HUDEP-2 (cell line): Measurements from ENCODE around the gene CDA.
A peak's percentile ranks its signal among the peaks of the same experiment; 100 is the strongest.
"Not testable (repeated sequence)": the region's sequence is repeated elsewhere in the genome, so short reads cannot be mapped to it uniquely, and the experiment has no call there.

ENCODE experiments used
- DNase-seq, 76 experiments: peaks; one replicate each; lab custom pipeline; 2025; ENCODE audit not compliant: unreplicated experiment in 76 of 76; lab: John Stamatoyannopoulos, UW

The CDA gene

DNA sequence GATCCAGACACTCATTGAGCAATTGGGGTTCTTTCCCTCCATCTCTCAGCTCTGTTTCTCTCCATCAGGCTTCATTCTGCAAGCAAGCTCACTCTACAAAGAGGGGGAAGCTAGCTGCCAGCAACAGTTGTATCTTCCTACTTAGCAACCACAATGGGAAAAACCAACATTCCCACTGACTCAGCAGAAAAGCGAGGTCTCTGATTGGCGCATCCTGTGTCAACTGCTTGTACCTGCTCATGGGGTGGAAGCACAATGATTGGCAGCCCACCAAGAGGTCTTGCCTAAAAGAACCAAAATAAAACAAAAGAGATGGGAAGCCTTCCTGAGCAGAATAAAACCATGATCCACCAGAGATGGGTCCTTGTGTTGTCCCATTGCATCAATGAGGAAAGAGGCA lies 4.0 kb upstream of the CDA start:
- no peak for DNase-seq

DNA sequence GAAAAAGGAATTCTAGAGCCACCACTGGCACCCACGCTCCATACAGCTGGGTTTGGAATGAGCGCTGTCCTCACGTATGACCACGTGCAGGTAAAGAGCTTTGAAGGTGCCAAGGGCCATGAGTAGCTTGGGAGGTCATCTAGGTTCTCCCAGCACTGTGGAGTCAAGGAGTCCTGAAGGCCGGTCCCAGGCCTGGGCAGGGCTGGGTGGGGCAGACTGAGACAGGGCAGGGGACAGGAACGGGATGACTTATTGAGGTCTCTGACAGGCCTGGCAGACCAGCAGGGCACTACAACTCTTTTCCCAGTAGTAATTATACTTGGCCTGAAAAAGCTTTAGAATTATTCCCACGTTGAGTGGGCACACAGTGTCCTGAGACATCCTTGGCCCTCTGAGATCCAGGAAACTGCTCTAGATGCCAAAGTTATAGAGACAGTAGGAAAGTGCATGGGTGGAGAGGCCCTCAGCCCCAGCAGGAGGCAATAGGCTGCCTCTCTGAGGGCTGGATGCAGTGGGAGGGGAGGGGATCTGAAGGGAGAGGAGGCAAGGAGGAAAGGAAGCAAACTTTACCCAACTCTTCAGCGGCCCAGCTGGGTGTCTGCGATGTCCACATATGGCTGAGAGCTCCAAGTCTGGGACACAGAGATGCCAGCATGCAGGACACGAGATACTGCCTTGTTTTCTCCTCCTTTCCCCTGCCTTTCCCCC lies 1.8 kb upstream of the CDA start:
- no peak for DNase-seq

DNA sequence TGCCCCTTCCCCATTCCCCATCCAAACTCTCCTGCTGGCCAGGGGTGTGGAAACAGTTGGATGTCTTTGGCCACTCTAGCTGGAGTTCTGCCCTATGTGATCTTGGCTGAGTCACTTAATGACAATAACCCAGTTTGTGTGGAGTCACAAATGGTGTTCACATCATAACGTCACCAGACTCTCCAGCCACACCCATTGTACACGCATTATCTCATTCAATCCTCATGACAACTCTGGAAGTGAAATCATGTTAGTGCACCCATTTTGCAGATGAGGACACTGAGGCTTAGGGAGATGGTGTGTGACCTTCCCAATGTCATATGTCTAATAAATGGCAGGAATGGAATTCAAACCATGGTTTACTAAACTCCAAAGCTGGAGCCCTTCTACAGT lies 1.2 kb upstream of the CDA start:
- peak in 1 of 76 experiments; percentile 18 for DNase-seq

DNA sequence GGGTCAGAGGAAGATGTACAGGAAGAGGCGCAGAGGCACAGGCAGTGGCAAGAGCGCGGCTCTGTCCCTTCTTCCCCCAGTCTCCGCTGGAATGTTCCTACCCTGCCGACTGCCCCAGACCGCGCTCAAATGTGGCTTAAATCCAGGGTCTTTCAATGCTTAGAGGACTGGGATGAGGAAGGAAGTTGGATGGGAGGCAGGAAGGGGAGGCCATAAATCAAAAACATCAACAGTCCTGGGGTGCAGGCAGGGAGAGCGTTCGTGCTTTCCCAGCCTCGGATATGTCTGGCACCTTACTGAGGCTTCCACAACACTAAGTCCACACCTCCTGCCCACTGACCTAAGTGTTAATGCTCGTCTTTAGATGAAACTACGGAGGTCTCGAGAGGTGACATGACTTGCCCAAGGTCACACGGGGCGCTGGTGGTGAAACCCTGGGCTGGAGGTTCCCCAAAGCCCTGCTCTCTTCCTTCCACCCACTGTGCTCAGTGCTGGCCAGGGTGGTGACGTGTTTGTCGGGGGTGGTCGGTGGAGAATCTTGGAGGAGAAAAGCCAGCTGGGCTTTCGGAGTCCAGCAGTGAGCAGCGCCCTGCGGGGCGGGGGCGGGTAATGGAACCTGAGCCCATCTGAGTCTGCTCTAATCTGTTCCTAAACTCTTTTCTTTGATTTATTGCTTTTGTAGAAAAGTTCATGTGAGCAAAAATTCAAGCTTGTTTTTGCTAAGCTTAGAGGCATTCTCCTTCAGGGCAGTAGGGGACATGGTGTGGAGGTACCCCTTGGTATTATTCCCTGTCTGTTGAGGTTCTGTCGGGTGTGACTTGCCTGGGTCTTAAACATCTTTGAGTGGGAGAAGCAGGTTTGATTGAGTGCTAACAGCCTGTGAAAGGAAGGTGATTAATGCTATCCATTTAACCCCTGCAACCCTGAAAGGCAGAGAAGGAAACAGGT lies 708 bp downstream of the CDA start:
- DNase-seq = no peak

DNA sequence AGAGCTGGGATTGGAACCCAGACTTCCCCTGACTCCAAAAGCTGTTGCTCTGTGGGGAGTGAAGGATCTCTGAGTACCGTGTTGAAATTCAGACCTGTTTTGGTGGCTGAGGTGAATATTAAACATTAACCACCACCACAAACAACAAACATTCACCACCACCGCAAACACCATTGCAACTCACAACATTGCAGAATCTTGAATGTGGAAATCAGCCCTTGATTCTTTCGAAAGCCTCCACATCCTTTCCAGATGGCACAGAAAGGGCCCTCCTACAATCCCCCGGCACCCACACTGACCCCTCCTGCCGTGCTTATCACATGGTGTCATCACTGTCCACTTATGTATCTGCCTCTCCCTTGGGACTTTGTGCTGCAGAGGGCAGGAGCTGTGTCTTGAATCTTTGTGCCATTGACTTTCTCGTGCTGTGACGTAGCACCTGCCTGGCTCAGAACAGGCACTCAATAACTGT lies 1.4 kb downstream of the CDA start:
- DNase-seq = no peak

DNA sequence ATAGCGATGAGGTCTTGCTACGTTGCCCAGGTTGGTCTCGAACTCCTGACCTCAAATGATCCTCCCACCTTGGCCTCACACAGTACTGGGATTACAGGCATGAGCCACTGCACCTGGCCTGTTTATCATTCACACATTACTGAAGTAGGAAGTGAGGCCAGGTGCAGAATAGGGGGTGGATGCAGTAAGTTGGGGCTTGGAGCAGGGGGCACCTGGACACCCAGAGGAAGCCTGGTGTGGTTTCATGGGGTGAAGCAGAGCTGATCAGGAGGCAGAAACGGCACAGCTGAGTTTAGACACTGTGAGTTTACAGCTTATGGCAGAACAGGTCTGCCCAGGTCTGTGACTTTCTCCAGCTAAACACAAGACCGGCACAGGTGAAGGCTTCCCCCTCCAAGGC lies 4.9 kb downstream of the CDA start:
- DNase-seq = no peak

DNA sequence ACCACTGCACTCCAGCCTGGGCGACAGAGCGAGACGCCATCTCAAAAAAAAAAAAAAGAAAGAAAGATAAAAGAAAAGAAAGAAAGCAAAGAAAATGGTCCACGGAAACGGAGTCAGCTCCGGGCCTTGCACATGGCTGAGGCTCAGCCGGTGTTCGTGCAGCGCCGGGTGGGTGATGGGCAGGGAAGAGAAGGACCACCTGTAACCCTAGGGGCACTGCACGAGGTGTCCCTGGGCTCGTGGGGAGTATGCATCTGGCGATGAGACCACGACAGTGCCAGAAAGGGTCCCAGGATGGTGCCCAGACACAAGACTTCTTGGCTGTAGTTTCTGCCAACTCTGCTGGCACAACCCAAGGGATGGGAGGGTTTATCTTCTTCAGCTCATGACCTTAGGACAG lies 5.8 kb downstream of the CDA start:
- no peak for DNase-seq

DNA sequence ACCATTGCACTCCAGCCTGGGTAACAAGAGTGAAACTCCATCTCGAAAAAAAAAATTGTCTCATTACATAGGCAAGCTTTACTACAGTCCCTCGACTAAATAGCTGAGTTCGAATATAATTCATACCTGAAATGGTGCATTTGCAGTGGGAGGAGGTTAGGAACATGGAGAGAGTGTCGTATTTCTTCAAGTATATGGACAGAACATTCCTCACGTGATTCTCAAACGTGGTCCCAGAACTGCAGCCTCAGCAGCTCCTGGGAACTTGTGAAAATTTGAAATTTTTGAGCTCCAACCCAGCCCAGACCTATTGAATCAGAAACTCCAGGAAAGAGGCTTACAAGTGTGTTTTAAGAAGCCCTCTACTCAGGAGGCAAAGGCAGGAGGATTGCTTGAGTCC lies 7.2 kb downstream of the CDA start:
- DNase-seq = no peak

DNA sequence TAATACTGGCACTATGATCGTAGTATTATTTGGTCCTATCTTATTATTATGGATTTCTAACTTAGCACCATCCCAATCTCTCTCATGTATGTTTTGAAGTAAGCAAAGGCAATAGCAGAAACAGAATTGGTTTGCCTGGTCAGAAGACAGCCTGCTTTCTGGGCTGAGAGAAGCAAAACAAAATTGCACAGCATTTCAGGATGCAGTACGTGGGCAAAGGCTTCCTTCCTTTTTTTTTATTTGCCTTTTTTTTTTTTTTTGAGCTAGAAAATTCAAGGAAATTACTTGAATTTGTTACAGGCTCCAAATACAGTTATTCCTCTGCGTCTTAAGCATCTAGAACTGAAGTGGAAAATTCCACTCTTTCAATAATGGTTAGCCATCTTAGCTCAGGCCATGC lies 8.8 kb downstream of the CDA start:
- no peak for DNase-seq

DNA sequence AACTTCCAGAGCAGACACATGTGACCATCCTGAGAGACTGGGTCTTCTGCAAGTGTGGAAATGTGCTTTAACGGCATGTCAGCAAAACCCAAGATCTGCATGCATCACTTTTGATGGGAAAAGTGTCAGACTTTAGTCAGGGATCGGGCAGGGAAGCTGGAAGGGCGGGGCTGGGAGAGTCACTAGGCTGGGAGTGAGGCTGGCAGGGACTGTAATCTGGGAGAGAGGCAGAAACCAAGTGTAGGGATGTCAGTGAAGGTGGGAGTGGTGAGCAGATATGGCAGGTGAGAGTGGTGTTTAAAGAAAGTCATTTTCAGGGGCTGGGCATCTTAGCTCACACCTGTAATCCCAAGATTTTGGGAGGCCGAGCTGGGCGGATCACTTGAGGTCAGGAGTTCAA lies 11.3 kb downstream of the CDA start:
- no peak for DNase-seq

DNA sequence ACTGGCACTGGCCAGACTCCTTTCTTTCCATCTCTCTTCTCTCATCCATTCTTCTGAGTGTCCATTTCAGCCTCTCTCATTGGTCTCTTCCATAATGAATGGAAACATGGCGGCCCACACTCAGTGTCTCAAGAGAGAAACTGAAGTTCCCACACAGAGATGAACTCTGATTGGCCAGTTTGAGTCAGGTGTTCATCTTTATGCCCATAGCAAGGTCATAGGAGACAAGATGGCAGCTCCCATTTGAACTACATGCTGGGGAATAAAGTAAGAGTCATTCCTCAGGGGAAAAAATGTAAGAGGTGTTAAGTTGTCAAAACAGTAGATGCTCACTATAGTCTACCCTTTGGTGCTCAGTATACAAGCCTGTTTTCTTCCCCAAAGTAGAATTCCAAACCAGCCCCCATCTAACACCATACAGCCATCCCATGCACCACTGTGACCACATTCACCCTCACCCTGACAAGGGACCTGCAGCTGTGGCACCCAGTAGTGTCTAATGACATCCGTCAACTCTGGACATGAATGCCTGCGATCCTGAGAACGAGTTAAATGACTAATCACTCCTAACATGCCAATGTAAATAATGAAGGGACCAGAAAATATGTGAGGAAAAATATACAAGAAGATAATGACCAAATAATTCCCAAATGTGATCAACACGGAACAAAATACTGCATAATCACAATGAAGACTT lies 12.4 kb downstream of the CDA start:
- no peak for DNase-seq

DNA sequence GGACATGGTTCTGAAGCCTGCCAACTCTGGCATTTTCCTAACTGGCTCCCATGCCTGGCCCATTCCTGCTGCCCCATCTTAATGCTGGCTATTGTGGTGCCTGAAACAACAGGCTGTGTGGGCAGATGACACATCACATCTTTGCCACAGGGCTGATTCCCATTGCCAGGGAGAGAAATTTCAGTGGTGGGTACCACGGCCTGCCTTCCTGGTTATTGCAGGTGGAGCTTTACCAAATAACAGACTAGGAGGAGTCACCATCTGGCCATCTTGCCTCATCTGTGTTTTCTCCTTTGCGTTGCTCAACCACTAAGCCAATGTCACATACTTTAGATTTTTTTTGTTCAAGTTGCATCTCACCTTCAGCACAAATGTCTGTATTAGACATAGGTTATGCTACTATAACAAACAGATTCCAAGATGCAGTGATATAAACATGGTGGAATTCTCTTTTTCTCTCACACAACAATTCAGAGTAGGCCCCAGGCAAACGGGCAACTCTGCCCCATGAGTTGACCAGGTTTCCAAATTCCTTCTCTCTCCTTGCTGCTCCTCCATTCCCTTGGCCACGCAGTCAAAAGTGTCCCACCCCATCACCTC lies 14.1 kb downstream of the CDA start:
- DNase-seq = no peak

DNA sequence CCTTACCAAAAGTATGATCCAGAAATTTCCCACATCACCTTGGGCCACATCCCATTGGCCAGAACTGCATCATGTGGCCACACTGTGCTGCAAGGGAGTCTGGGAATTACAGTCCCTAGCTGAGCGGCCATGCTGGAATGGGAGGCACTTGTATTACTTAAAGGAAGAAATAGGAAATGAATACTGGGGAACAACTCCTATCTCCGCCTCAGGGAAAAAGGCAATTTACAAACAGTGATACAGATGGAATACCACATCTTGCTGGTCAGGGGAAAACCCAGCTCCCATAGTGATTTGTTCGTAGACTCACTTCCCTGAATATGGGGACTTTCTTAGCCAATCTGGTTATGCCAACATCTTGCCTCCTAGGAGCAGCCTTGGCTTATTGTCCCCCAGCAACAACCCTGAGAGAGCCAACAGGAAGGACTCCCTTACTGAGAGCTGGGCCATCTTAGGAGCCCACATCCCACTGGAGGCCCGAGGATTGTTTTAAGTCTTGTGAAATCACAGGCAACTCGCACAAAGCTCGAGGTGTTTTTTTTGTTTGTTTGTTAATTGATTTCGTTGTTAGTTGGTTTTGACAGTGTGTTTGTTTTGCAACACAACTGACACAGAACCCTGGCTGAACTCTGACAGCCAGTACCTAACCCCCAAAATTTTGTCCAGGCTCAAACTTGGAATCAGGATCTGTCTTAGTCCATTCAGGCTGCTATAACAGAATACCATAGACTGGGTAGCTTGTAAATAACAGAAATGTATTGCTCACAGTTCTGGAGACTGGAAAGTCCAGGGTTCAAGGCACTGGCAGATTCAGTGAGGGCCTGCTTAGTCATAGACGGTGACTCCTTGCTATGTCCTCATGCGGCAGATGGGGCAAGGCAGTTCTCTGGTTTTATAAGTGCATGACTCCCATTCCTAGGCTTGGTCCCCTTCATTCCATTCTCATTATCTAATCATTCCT lies 14.9 kb downstream of the CDA start:
- no peak for DNase-seq

DNA sequence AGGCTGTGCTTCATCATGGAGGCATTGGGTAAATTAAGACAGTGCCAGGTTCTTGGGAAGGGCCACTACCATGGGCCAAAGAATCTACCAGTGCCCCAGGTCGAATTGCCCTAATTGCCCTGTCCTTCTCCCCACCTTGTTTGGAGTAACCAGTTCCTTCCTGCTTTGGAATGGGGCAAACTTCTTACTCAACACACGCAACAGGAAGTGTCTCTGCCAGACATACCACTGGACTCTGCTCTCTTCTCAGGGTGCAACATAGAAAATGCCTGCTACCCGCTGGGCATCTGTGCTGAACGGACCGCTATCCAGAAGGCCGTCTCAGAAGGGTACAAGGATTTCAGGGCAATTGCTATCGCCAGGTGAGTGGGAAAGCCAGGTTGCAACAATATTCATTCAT lies 15.8 kb downstream of the CDA start:
- DNase-seq = no peak

DNA sequence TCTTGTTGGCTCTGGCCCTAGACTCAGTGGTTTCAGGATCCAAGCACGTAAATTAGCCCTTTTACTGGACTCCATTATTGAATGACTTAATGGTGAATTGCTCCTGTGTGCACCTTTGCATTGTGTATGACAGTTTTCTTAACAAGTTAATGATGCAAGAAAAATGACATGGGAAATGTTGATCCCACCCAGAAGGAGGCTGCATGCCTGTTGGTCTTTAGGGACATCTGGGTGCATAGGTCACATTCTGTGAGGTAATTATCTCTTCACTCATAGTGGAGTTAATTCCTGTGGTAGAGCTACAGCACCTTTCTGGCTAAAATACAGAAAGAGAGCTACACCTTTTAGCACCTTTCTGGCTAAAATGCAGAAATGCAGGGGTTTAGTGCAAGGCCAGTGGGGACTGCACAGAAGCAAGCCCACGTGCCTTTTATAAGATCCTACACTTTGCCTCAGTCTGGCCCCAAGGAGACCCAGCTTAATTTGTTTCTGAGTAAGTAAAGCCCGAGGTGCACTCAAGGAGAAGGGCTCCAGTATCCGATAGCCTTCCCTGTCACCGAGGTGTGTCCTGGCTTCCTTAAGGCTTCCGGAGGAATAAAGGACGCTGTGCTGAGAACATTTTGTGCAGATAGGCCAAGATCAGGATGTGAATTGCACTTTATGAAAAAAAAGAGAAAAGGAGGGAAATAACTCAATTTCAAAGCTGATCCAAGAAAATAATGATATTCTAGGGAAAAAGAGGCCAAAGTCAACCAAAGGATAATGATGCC lies 18.1 kb downstream of the CDA start:
- DNase-seq = not testable (repeated sequence)

DNA sequence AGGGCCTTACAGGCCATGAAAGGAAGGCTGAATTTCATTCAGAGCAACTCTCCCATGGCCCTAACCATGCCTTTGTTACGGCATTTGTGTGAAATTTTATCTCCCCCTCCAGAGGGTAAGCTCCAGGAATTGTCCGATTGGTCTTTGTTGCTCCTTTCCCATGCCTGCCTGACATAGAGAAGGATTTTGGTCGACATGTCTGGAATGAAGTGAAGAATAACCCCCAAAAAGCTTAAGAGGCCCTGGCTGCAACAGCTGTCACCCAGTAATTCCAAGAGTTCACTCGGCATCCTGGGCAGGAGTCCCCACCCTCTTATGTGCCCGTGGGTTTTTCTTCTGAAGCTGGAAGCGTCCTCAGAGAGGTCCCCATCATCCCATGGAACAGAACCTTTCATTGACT lies 20.6 kb downstream of the CDA start:
- no peak for DNase-seq

DNA sequence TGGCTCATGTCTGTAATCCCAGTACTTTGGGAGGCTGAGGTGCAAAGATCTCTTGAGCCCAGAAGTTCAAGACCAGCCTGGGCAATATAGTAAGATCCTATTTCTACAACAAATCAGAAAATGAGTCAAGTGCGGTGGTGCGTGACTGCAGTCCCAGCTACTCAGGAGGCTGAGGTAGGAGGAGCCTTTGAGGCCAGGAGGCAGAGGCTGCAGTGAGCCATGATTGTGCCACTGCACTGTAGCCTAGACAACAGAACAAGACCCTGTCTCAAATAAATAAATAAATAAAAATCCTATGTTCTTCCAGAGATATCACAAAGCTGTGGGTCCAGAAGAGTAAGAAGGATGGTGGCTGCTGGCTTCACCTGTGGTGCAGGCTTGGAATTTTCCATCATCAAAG lies 22.1 kb downstream of the CDA start:
- no peak for DNase-seq

DNA sequence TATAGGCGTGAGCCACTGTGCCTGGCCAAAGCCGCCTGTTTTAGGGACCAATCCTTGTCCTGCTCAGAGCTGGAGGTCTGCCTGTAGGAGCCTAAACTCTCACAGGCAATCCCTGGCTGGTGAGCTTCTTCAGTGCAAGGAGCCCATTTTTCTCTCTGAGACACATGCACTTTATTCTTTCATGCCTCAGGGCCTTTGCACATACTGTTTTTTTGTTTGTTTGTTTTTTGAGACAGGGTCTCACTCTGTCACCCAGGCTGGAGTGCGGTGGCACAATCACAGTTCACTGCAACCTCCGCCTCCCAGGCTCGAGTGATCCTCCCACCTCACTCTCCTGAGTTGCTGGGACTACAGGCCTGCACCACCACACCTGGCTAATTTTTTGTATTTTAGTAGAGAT lies 22.8 kb downstream of the CDA start:
- DNase-seq = no peak

DNA sequence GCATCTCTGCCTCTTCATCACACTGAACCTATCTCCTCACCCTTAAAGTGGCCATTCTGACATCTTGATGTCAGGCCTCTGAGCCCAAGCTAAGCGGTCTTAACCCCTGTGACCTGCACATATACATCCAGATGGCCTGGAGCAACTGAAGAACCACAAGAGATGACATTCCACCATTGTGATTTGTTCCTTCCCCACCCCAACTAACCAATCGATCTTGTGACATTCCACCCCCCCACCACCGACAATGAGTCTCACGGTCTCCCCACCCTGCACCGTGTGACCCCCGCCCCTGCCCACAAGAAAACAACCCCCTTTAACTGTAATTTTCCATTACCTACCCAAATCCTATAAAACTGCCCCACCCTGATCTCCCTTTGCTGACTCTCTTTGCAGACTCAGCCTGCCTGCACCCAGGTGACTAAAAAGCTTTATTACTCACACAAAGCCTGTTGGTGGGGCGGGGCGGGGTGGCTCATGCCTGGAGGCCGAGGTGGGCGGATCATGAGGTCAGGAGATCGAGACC lies 23.4 kb downstream of the CDA start:
- peak in 6 of 76 experiments; percentile 11 to 49 (median 30) for DNase-seq
